SK-N-SH (cell line): ENCODE measurements around the gene SPDL1. TPM values are rescaled to one million over a fixed set of nuclear protein-coding genes. Genes with fewer than 3 reads are reported as not detected.
A peak's percentile ranks its signal among the peaks of the same experiment; 100 is the strongest.

Source experiments
- CTCF ChIP-seq: fragments of 200-600 bp; sonication (generic); IDR thresholded peaks from 2 replicates; pipeline ENCODE4 v1.6.1; 2017; ENCODE audit warnings: antibody characterized with exemption, mild to moderate bottlenecking, moderate library complexity
- ELF1 ChIP-seq: IDR thresholded peaks from 2 replicates; pipeline ENCODE4 v1.4.0; 2012
- EP300 ChIP-seq, 2 experiments: IDR thresholded peaks; 2 replicates each; pipeline versions ENCODE4 v1.4.0 to v1.6.1; 2012; ENCODE audit warnings: borderline replicate concordance in 1 of 2, low read depth in 1 of 2, low read length in 1 of 2
- FOSL2 ChIP-seq: IDR thresholded peaks from 2 replicates; pipeline ENCODE4 v1.4.0; 2012; ENCODE audit warnings: low read depth, mild to moderate bottlenecking, moderate library complexity, borderline replicate concordance
- FOXJ3 ChIP-seq: sonication (generic); formaldehyde crosslinking; IDR thresholded peaks from 2 replicates; pipeline ENCODE4 v1.5.1; 2020; ENCODE audit warnings: mild to moderate bottlenecking, missing genetic modification reagents
- FOXM1 ChIP-seq: IDR thresholded peaks from 2 replicates; pipeline ENCODE4 v1.4.0; 2012; ENCODE audit warnings: low read depth, mild to moderate bottlenecking
- GABPA ChIP-seq: IDR thresholded peaks from 2 replicates; pipeline ENCODE4 v1.4.0; 2012; ENCODE audit warnings: low read depth, mild to moderate bottlenecking
- IRF3 ChIP-seq: fragments of 150-350 bp; IDR thresholded peaks from 2 replicates; pipeline ENCODE4 v1.6.1; 2016; ENCODE audit warnings: mild to moderate bottlenecking, low read depth, low read length
- JUND ChIP-seq: IDR thresholded peaks from 2 replicates; pipeline ENCODE4 v1.4.0; 2012
- MAX ChIP-seq: IDR thresholded peaks from 2 replicates; pipeline ENCODE4 v1.4.0; 2012; ENCODE audit warnings: low read depth
- MXI1 ChIP-seq: IDR thresholded peaks from 2 replicates; pipeline ENCODE4 v1.6.1; 2012; ENCODE audit warnings: mild to moderate bottlenecking, low read depth, low read length, improper control_type of control experiment
- NFIC ChIP-seq: IDR thresholded peaks from 2 replicates; pipeline ENCODE4 v1.4.0; 2012; ENCODE audit warnings: borderline replicate concordance
- PBX3 ChIP-seq: IDR thresholded peaks from 2 replicates; pipeline ENCODE4; 2012
- REST ChIP-seq: IDR thresholded peaks from 2 replicates; pipeline ENCODE4 v1.6.1; 2012; ENCODE audit warnings: mild to moderate bottlenecking, low read depth, low read length, moderate library complexity
- RXRA ChIP-seq: IDR thresholded peaks from 2 replicates; pipeline ENCODE4 v1.4.0; 2012; ENCODE audit warnings: low read depth, mild to moderate bottlenecking, borderline replicate concordance
- SIN3A ChIP-seq: IDR thresholded peaks from 2 replicates; pipeline ENCODE4 v1.6.1; 2012; ENCODE audit warnings: low read depth, mild to moderate bottlenecking, low read length, moderate library complexity, borderline replicate concordance
- SMC3 ChIP-seq: IDR thresholded peaks from 2 replicates; pipeline ENCODE4 v1.6.1; 2012; ENCODE audit warnings: low read depth, low read length, improper control_type of control experiment
- TAF1 ChIP-seq: IDR thresholded peaks from 2 replicates; pipeline ENCODE4 v1.6.1; 2012; ENCODE audit warnings: low read depth, mild to moderate bottlenecking, low read length, moderate library complexity, borderline replicate concordance
- TEAD4 ChIP-seq: IDR thresholded peaks from 2 replicates; pipeline ENCODE4 v1.4.0; 2012; ENCODE audit warnings: mild to moderate bottlenecking, borderline replicate concordance; ENCODE audit not compliant: insufficient read depth
- YY1 ChIP-seq: IDR thresholded peaks from 2 replicates; pipeline ENCODE4 v1.4.0; 2012; ENCODE audit warnings: low read depth, mild to moderate bottlenecking
- polyA plus RNA-seq, 3 experiments: library from polyadenylated mRNA; depleted of rRNA; stranded (reverse); fragments of >200 nt; gene quantifications; 2 replicates each; pipeline ENCODE4 v1.2.3, GENCODE V29; 2012

Gene SPDL1
- polyA plus RNA-seq, 1 of the 3 experiments (the other 2 are of a cell fraction), result 45.1 TPM

GRCh38 chr5:169629847-169630548 lies 46.4 kb downstream of the SPDL1 start (continued):
- TF ChIP-seq EP300 (IDR thresholded peaks at IDR 0.05; ENCODE audit: borderline replicate concordance in 1 of 2, low read depth in 1 of 2, low read length in 1 of 2) (peak in 1 of 2 experiments; percentile 76; a peak in 2 of 4 replicates), MAX (peak; percentile 62; the same call in 1 of the 2 replicates), SIN3A (no peak), SMC3 (no peak), MXI1 (no peak), CTCF (no peak), FOXM1 (no peak), IRF3 (no peak), NFIC (peak; percentile 72), ELF1 (no peak), RXRA (peak; percentile 42; the same call in 1 of the 2 replicates), JUND (peak; percentile 89), REST (no peak), TAF1 (0 out of 2 replicates have a peak, but pooled peaks have one; percentile 25), TEAD4 (peak; percentile 50; the same call in 1 of the 2 replicates), GABPA (no peak), FOSL2 (peak; percentile 85), PBX3 (peak; percentile 80), YY1 (peak; percentile 73; the same call in 1 of the 2 replicates), FOXJ3 (CRISPR knock-in tag) (no peak)
